ENCODE measurements around the gene DPPA2.

The DPPA2 gene

DNA sequence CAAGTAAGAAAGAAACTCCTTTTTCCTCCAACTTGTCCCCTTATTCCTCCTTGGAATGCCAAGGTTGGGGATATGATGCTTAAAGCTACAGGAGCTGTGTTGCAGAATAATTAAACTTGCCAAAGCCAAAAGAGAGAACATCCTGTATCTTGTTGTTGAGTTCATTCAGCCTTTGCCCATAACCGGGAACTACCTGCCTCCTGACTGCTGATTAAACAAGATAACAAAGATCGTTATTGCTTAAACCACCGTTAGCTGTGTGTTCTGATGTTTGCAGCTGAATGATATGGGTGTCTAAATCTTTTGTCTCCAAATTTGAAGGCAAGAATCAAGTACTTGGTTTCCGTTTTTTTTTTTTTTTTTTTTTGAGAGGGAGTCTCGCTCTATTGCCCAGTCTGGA, 61.5 kb downstream of the DPPA2 start:
- TF ChIP-seq FOXP2 (optimal IDR thresholded peaks at IDR 0.05; ENCODE audit: control extremely low read depth, extremely low read length, insufficient read depth), result no peak
- TF ChIP-seq EZH2 (IDR thresholded peaks at IDR 0.05), result no peak
- TF ChIP-seq POLR2AphosphoS5 (IDR thresholded peaks at IDR 0.05; ENCODE audit: borderline replicate concordance, low read depth, low read length), result no peak
- H3K36me3 ChIP-seq (ENCODE audit: insufficient read depth, low read length), result no peaks in the 10 kb centered on the region
- H3K27ac ChIP-seq, result no peak overlapping the region
- no peak for DNase-seq (ENCODE audit: low read depth, low spot score)
- no peaks in the 10 kb centered on the region for H3K9me3 ChIP-seq (ENCODE audit: low read depth, low read length)
- H3K9ac ChIP-seq (ENCODE audit: insufficient read length), result no peak overlapping the region
- no peak overlapping the region for H3K4me3 ChIP-seq

DNA sequence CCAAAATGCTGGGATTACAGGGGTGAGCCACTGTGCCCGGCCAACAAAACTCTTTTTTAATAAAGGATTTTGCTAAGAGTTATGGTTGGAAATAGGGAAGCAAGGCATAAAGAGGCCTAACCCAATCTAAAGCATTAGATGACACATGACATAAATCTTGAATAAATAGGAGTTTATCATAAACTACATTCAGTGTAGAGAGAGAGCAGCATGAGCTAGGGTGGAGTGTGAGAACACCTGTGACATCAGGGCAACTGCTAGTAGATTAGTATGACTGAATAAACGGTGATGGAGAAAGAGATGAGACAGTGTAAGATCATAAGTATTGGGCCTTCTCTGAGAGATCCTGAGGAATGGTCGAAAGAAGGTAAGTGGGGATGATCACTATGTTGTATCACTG, 63.7 kb downstream of the DPPA2 start:
- no peak for TF ChIP-seq FOXP2 (optimal IDR thresholded peaks at IDR 0.05; ENCODE audit: control extremely low read depth, extremely low read length, insufficient read depth)
- no peak for TF ChIP-seq EZH2 (IDR thresholded peaks at IDR 0.05)
- no peak for TF ChIP-seq POLR2AphosphoS5 (IDR thresholded peaks at IDR 0.05; ENCODE audit: borderline replicate concordance, low read depth, low read length)
- no peak overlapping the region for H3K27ac ChIP-seq
- no peak overlapping the region for H3K4me3 ChIP-seq
- H3K9me3 ChIP-seq (ENCODE audit: low read depth, low read length), result no peaks in the 10 kb centered on the region
- no peak overlapping the region for H3K9ac ChIP-seq (ENCODE audit: insufficient read length)
- DNase-seq (ENCODE audit: low read depth, low spot score), result no peak
- H3K36me3 ChIP-seq (ENCODE audit: insufficient read depth, low read length), result no peaks in the 10 kb centered on the region
